ENCODE results near the gene MEF2C.

The MEF2C gene

GRCh38 chr5:88718736-88719135 is 164.2 kb downstream of the MEF2C start:
- DNase-seq (ENCODE audit: low spot score): no peak

GRCh38 chr5:88716101-88716500 is 166.9 kb downstream of the MEF2C start:
- DNase-seq (ENCODE audit: low spot score): no peak

GRCh38 chr5:88715503-88715902 is 167.5 kb downstream of the MEF2C start:
- DNase-seq (ENCODE audit: low spot score): no peak

- DNase-seq (ENCODE audit: low spot score): no peak
Observed at GRCh38 chr5:88713818-88714217, 169.2 kb downstream of the MEF2C start.

GRCh38 chr5:88708682-88709398 is 174.1 kb downstream of the MEF2C start:
- no peak for DNase-seq (ENCODE audit: low spot score)

- no peak for DNase-seq (ENCODE audit: low spot score)
Observed at GRCh38 chr5:88708021-88708420, 175.0 kb downstream of the MEF2C start.

- DNase-seq (ENCODE audit: low spot score): no peak
Observed at GRCh38 chr5:88707216-88707965, 175.6 kb downstream of the MEF2C start.

GRCh38 chr5:88702332-88702731 is 180.7 kb downstream of the MEF2C start:
- no peak for DNase-seq (ENCODE audit: low spot score)

GRCh38 chr5:88700121-88700520 is 182.9 kb downstream of the MEF2C start:
- no peak for DNase-seq (ENCODE audit: low spot score)

- DNase-seq (ENCODE audit: low spot score): no peak
Observed at GRCh38 chr5:88698290-88698689, 184.7 kb downstream of the MEF2C start.

GRCh38 chr5:88696466-88696865 is 186.5 kb downstream of the MEF2C start:
- DNase-seq (ENCODE audit: low spot score): no peak

GRCh38 chr5:88695931-88696330 is 187.1 kb downstream of the MEF2C start:
- no peak for DNase-seq (ENCODE audit: low spot score)

GRCh38 chr5:88695232-88695631 is 187.8 kb downstream of the MEF2C start:
- no peak for DNase-seq (ENCODE audit: low spot score)

GRCh38 chr5:88694023-88694679 is 188.8 kb downstream of the MEF2C start:
- DNase-seq (ENCODE audit: low spot score): no peak

- DNase-seq (ENCODE audit: low spot score): no peak
Observed at GRCh38 chr5:88693071-88693932, 189.7 kb downstream of the MEF2C start.

GRCh38 chr5:88691945-88692868 is 190.8 kb downstream of the MEF2C start:
- no peak for DNase-seq (ENCODE audit: low spot score)

- no peak for DNase-seq (ENCODE audit: low spot score)
Observed at GRCh38 chr5:88691230-88691582, 191.8 kb downstream of the MEF2C start.

- DNase-seq (ENCODE audit: low spot score): peak; percentile 80
Observed at GRCh38 chr5:88690409-88691229, 192.4 kb downstream of the MEF2C start.

GRCh38 chr5:88689668-88690408 is 193.1 kb downstream of the MEF2C start:
- no peak for DNase-seq (ENCODE audit: low spot score)
